Activated CD4-positive, CD25-positive, alpha-beta regulatory T cell treated with anti-CD3 and anti-CD28 coated beads, Interleukin-2, amount 50 U/mL, for 72 hours (primary cell): Measurements from ENCODE around the gene ADAP2.
A peak's percentile ranks its signal among the peaks of the same experiment; 100 is the strongest.
"Not testable (repeated sequence)": the region's sequence is repeated elsewhere in the genome, so short reads cannot be mapped to it uniquely, and the experiment has no call there.

Experiments
- DNase-seq: peaks from one replicate; pipeline ENCODE4 v3.0.0; 2021

ADAP2 gene

GRCh38 chr17:30970831-30971567 lies 49.3 kb downstream of the ADAP2 start, which contains the start of gene RNF135:
Gene RNF135 (plus strand): TSS chr17:30971039. CDS start chr17:30971074, 35 bp downstream.
- peak; percentile 73 for DNase-seq

- DNase-seq: no peak
These were observed 53.5 kb downstream of the ADAP2 start for GRCh38 chr17:30975042-30975820.

- DNase-seq: not testable (repeated sequence)
These were observed 58.2 kb downstream of the ADAP2 start for GRCh38 chr17:30979919-30980318.

- DNase-seq: no peak
These were observed 60.1 kb downstream of the ADAP2 start for GRCh38 chr17:30981531-30982519.

- no peak for DNase-seq
These were observed 61.1 kb downstream of the ADAP2 start for GRCh38 chr17:30982855-30983254.

DNA sequence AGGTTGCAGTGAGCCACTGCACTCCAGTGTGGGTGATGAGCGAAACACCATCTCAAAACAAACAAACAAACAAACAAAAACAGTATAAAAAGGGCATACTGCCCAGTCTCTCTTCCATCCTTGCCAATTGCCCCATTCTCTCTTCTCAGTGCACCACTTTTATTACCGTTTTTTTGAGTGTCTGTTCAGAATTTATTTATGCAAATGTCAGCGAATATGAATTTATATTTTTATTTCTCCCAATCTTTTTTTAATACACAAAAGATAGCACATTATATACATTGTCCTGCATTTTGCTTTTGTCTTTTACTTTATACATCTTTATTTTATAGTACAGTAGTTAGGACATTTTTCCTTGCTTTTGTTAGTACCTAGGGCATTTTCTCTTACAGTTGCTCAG lies 68.7 kb downstream of the ADAP2 start:
- no peak for DNase-seq

GRCh38 chr17:30992551-30992950 lies 70.8 kb downstream of the ADAP2 start:
- no peak for DNase-seq

DNA sequence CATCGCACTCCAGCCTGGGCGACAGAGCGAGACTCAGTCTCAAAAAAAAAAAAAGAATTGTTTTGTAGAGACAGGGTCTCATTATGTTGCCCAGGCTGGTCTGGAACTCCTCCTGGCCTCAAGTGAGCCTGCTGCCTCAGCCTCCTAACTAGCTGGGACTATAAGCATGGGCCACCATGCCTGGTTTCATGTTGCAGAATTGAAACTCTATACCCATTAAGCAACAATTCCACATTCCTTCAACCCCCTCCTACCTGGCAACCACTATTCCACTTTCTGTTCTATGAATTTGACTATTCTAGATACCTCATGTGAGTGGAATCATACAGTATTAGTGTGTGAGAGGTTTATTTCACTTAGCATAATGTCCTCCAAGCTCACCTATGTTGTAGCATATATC lies 73.6 kb downstream of the ADAP2 start:
- no peak for DNase-seq

- DNase-seq: no peak
These were observed 74.7 kb downstream of the ADAP2 start for GRCh38 chr17:30996486-30996885.

GRCh38 chr17:30997270-30997669 lies 75.5 kb downstream of the ADAP2 start:
- DNase-seq: no peak

GRCh38 chr17:30997842-30998241 lies 76.1 kb downstream of the ADAP2 start:
- no peak for DNase-seq

DNA sequence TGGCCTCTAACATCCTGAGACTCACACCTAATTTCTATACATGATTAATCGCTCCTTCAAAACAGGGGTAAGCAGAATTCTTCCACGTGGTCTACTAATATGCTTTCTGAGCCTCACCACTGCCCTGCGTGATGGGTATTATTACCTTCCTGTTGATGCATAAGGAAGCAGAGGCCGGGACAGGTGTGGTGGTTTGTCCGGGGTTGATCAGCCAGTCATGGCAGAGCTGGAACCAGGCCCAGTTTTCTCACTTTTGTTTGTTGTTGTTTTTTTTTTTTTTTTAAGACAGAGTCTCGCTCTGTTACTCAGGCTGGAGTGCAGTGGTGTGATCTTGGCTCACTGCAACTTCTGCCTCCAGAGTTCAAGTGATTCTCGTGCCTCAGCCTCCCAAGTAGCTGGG lies 80.3 kb downstream of the ADAP2 start:
- no peak for DNase-seq

- DNase-seq: no peak
These were observed 81.6 kb downstream of the ADAP2 start for GRCh38 chr17:31003225-31003866.

DNA sequence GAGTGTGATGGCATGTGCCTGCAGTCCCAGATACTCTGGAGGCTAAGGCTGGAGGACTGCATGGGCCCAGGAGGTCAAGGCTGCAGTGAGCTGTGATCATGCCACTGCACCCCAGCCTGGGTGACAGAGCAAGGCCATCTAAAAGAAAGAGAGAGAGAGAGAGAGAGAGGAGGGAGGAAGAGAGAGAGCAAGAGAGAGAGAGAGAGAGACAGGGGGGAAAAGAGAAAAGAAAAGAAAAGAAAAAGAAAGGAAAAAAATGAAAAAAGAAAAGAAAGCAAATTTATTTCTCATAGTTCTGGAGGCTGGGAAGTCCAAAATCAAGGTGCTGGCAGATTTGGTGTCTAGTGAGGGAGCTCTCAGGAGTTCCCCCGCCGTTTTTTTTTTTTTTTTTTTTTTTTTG lies 82.4 kb downstream of the ADAP2 start:
- DNase-seq: no peak

DNA sequence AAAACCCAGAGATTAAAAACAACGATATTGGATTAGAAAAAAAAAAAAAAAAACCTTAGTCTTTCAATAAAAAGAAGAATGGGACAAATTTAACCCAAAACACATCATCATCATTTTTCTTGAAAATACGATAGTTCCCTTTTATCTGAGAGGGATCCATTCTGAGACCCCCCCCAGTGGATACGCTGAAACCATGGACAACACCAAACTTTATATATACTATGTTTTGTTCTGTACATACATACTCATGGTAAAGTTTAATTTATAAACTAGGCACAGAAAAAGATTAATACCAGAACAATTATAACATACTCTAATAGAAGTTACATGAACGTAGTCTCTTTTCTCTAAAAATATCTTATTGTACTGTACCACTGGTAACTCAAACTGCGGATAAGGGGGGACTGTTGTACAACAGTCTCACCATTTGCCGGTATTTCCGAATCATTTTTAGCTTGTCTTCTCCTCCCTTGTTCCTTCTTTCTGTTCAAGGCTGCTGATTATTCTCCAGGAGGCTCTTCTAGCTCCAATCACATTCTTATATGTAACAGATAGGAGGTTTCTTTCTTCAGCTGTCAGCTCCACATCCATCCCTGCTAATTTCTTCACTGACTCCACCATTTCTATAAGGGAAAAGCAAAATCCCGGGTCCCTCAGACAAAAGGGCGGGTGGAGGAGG lies 86.1 kb downstream of the ADAP2 start:
- DNase-seq: no peak

DNA sequence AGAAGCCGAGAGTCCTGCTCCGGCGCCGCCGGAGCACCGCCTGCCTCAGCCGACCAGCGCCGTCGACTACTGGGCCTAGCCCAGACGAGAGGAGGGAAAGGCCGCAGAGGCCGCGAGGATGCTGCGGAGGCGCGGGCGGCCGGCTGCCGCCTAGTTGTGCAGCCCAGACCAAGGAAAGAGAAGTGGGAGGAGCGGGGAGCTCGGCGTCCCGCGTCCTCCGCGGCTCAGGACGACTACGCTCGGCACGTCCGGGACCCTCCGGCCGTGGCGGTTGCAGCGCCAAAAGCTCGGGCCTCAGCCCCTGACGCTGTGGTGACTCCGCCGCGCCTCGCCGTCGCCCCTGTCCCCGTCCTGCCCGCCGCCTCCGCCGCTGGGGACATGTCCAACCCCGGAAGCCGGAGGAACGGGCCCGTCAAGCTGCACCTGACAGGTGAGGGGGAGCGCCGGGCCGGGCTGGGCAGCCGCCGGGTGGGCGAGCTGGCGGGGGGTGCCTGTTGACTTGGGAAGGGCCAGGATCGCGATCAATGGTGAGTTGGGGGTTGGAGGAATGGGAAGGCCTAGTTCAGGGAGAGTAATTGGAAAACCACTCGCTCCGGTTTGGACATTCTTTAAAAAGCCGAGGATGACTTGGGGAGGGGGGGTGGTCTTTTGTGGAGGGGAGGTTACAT lies 86.8 kb downstream of the ADAP2 start:
- DNase-seq: peak; percentile 72
